GM19452 (cell line): Measurements from ENCODE around the gene ANKRD11.
"Not testable (repeated sequence)": the region's sequence is repeated elsewhere in the genome, so short reads cannot be mapped to it uniquely, and the experiment has no call there.

ENCODE experiments used
- ATAC-seq: cut with Tn5 transposase; IDR thresholded peaks from one replicate; pipeline ENCODE4 v1.9.1; 2021; ENCODE audit not compliant: unreplicated experiment

Gene ANKRD11

GRCh38 chr16:89409161-89409711 is 81.1 kb downstream of the ANKRD11 start:
- ATAC-seq, result no peak

DNA sequence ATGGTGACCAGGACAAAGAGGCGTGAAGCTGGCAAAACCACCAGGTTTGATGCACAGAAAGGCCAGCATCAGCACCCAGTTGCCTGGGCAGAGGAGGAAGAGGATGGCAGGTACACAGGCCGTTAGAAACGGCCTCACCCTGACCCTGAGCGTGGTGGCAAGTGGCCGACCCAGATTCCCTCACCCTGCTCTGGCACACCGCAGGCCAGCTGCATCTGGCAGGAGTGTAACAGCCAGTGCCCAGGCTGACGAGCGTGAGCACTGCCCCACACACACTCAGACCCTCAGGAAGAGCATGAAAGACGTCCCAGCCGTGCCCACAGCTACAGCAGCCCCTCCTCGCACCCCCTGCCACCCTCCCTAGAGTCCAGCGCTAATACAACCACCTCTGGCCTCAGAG is 82.0 kb downstream of the ANKRD11 start:
- ATAC-seq, result no peak

DNA sequence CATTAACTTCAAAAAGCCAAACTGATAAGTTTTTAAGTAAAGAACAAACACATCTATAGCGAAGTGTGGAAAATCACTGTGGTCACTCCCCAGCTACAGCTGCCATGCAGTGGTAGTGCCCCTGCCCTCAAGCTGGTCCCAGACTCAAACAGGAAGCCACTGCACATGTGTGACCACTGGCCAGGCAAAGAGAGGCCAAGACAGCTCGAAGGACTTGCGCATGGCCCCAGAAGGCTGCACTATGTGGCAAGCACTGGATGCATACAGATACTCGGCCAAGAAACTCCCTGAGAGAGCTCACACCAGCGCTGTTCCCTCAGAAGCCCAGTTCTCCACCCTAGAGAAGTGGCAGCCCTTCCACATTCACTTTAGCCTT is 82.4 kb downstream of the ANKRD11 start:
- ATAC-seq, result no peak

GRCh38 chr16:89407282-89407924 is 83.0 kb downstream of the ANKRD11 start:
- ATAC-seq, result no peak

GRCh38 chr16:89406277-89406888 is 84.0 kb downstream of the ANKRD11 start:
- no peak for ATAC-seq

DNA sequence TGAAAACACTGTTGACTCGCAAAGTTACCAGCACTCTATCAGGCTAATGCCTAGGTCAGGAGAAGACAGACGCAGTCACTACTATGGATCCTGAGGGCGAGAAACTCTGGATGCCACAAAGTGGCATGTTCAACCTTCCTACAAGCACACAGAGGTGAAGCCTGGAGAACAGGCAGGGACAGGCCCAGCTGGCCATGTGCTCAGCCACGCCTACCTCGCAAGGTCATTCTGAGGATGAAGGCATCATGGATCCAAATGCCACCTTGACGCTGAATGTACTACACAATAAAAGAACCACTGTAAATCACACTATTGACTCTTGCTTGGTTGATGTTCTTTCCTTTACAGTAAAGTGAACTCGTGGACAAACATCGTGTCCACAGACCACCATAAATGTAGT is 85.8 kb downstream of the ANKRD11 start:
- ATAC-seq, result no peak

DNA sequence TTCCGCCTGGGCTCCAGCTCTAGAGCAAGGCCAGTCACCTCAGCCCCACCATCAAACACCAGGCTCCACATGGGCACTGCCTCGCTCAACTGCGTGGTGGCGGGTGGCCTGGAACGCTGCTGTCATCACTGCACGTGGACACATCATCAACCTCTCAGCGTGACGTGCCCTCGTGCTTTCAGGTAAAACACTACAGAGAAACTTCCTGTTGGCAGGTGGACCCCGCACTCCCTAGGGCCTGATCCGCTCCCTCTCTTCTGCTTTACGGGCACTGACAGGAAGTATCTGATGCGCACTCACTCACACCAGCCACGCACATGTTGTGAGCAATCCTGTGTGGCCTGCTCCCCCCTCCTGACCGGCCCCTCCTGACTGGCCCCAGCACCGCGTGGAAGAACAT is 87.4 kb downstream of the ANKRD11 start:
- ATAC-seq, result no peak

DNA sequence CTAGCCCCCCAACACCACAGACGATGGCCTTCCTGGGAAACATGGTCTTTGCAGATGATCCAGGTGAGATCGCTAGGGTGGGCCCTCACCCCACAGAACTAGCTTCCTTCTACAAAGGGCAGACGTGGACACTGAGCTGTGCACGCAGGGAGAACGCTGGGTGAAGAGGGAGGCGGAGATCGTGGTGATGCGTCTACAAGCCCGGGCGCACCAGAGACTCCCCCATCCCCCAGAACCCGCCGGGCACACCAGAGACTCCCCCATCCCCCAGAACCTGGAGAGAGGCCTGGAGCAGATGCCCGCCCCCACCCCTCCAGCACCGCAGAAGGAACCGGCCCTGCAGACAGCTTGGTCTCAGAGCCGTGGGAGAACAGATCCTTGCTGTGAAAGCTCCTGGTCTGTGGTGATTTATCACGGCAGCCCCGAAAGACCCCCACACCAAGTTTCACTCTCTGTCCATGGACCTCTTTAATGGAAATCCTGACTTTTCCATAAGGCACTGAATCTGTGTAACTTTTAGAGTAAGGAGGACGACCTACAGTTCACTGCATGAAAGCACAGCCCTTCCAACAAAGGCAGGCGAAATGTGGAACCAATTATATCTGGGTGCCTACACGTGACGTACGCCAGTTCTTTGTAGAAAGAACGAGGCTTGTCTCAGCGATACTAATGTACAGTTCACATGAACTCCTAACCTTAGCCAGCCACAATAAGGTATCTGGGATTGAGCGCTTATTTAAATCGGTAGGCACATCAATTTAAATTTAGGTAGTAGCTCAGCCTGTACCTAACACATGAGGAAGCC is 88.5 kb downstream of the ANKRD11 start:
- no peak for ATAC-seq

DNA sequence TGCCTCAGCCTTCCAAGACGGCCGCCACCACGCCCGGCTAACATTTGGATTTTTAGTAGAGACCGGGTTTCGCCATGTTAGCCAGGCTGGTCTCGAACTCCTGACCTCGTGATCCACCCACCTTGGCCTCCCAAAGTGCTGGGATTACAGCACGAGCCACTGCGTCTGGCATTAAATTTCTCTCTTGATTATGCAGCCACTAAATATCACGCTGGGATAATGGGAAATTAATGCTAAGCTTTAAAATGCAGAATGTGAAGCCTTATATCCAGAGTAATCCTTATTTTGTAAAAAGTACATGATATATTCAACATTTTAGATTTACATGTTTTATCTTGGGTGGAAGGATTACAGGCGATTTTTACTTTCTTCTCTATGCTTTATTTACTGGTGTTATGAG is 89.2 kb downstream of the ANKRD11 start:
- ATAC-seq, result no peak

GRCh38 chr16:89400740-89401139 is 89.6 kb downstream of the ANKRD11 start:
- ATAC-seq, result no peak

DNA sequence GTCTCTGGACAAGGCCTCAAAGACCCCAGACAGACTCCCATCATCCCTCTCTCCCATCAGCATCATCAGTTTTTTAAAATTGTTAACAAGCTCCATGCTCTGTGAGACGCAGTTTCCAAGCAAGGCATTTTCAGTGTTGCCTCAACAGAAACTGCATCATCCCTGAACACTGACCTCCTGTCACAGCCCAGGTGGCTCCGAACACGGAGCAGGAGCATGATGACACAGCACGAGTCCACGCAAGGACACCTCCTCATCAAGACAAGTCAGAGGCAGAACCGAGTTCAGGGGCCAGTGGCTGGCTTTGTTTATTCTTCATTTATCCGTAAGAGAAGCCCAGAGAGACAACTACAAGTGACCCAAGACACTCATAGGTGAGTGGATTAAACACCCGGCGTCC is 91.4 kb downstream of the ANKRD11 start:
- no peak for ATAC-seq

GRCh38 chr16:89397331-89397861 is 93.0 kb downstream of the ANKRD11 start:
- ATAC-seq, result no peak

DNA sequence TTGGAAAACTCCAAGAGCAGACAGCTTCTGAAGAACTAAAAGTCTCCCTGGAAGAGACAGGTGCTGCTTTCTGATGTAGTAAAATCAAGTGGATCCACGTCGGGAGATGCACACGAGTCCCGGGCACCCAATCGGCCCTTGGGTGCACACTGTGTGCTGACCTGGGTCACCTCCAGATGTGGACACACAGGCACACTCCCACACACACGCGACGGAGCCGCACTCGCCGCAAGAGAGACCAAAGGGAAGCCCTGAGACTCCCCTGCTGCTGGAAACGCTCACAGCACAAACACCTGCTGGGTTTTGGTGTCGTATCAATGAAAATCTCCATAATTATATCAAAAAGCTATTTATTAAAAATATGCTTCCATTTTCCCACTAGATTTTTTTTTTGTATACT is 94.2 kb downstream of the ANKRD11 start:
- ATAC-seq, result no peak

GRCh38 chr16:89395150-89396142 is 94.9 kb downstream of the ANKRD11 start:
- no peak for ATAC-seq

GRCh38 chr16:89393738-89394406 is 96.5 kb downstream of the ANKRD11 start:
- ATAC-seq, result no peak

DNA sequence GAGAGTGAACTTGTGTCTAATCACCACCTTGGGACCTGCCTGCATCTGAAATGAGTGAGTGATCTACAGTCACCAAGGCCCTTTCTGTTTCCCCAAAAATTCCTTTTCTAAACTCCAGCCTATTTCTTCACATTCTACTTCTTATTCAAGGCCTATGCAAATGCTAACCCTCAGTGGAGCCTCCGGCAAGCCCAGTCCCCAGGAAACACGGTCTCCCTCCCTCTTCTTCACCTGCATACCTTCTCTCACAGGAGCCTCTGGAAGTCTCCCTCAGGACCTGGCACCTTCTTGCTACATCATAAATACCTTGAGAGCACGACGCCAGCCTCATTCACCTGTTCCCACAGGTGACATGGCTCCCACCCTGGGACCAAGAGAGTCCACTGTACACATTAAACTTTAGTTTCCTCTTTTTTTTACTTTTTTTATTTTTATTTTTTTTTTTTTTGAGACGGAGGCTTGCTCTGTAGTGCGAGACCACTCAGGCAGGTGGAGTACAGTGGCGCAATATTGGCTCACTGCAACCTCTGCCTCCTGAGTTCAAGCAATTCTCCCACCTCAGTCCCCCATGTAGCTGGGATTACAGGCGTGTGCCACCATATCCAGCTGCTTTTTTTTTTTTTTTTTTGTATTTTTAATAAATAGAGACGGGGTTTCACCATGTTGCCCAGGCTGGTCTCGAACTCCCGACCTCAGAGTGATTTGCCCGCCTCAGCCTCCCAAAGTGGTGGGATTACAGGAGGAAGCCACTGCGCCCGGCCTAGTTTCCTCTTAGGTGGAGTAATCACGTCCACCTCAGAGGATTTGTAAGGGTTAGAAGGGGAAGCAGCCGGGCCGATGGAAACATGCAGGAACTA is 97.3 kb downstream of the ANKRD11 start:
- ATAC-seq, result no peak

DNA sequence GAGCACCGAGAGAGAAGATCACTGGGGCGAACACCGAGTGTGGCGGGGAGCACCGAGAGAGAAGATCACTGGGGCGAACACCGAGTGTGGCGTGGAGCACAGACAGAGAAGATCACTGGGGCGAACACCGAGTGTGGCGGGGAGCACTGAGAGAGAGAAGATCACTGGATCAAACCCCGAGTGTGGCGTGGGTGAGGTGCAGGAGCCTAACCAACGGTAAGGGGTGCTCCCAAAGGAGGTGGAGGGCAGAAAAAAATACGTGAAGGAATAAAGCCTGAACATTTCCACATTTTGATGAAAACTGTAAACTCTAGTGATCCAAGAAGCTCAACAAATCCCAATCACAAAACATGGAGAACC is 100.2 kb downstream of the ANKRD11 start:
- not testable (repeated sequence) for ATAC-seq

- ATAC-seq, result not testable (repeated sequence)
Observed at GRCh38 chr16:89389504-89390223, 100.7 kb downstream of the ANKRD11 start.
